ENCODE results near the gene YOD1. TPM values are rescaled to one million over a fixed set of nuclear protein-coding genes. Genes with fewer than 3 reads are reported as not detected.

YOD1 gene
- total RNA-seq, 2 experiments from 2014 or later: 17.9 TPM

GRCh38 chr1:207020709-207021107 lies 30.3 kb downstream of the YOD1 start:
- Histone ChIP-seq H3K27me3 (ENCODE audit: control insufficient read depth in 1 of 2, insufficient read depth in 2 of 2, low read length in 2 of 2) (peaks cover 0 to 3% of the 10 kb centered on the region in 2 experiments), H3K27ac (ENCODE audit: low read depth in 1 of 2, low read length in 2 of 2) (no peak overlapping the region), H3K4me1 (ENCODE audit: insufficient read depth, low read length) (no peaks in the 10 kb centered on the region), H3K4me3 (ENCODE audit: low read length) (no peak overlapping the region), H3K9me3 (ENCODE audit: control insufficient read depth in 1 of 2, insufficient read depth in 1 of 2, low read length in 2 of 2) (peaks cover 0 to 3% of the 10 kb centered on the region in 2 experiments), H3K36me3 (ENCODE audit: insufficient read depth, low read length) (no peaks in the 10 kb centered on the region)
- no peaks in the 10 kb centered on the region for H3K4me1 Mint-ChIP-seq (ENCODE audit: low read depth)
- ATAC-seq (ENCODE audit: poor library complexity) (no peak), DNase-seq (peak in 1 of 14 experiments; percentile 13)
- TF ChIP-seq CTCF (IDR thresholded peaks at IDR 0.05): no peak
- H3K36me3 Mint-ChIP-seq (ENCODE audit: low read depth): no peaks in the 10 kb centered on the region
- no peak overlapping the region for H3K27ac Mint-ChIP-seq
- no peak overlapping the region for H3K4me3 Mint-ChIP-seq
- peaks cover 35% of the 10 kb centered on the region for H3K27me3 Mint-ChIP-seq
- intact Hi-C loops (cut with DNase I, micrococcal nuclease): no loop called here
- no peaks in the 10 kb centered on the region for H3K9me3 Mint-ChIP-seq
- ChIA-PET POLR2A (no interaction called here), CTCF (no interaction called here)

GRCh38 chr1:207020065-207020708 lies 30.8 kb downstream of the YOD1 start:
- no peaks in the 10 kb centered on the region for H3K4me1 ChIP-seq (ENCODE audit: insufficient read depth, low read length)
- H3K27ac ChIP-seq (ENCODE audit: low read depth in 1 of 2, low read length in 2 of 2): no peak overlapping the region
- Mint-ChIP-seq H3K27me3 (peaks cover 32% of the 10 kb centered on the region), H3K4me1 (ENCODE audit: low read depth) (no peaks in the 10 kb centered on the region), H3K27ac (no peak overlapping the region), H3K4me3 (no peak overlapping the region), H3K9me3 (no peaks in the 10 kb centered on the region), H3K36me3 (ENCODE audit: low read depth) (no peaks in the 10 kb centered on the region)
- ChIA-PET CTCF (no interaction called here), POLR2A (interaction anchor here (0.6 kb wide), 1 partner anchor 22 kb away, joined by 3 read pairs; no protein-coding TSS in a partner anchor)
- H3K36me3 ChIP-seq (ENCODE audit: insufficient read depth, low read length): no peaks in the 10 kb centered on the region
- H3K27me3 ChIP-seq (ENCODE audit: control insufficient read depth in 1 of 2, insufficient read depth in 2 of 2, low read length in 2 of 2): peaks cover 4% of the 10 kb centered on the region in 2 experiments
- H3K4me3 ChIP-seq (ENCODE audit: low read length): no peak overlapping the region
- intact Hi-C loops (cut with DNase I, micrococcal nuclease): no loop called here
- ATAC-seq (ENCODE audit: poor library complexity) (no peak), DNase-seq (no peak)
- H3K9me3 ChIP-seq (ENCODE audit: control insufficient read depth in 1 of 2, insufficient read depth in 1 of 2, low read length in 2 of 2): peaks cover 0 to 3% of the 10 kb centered on the region in 2 experiments
- TF ChIP-seq CTCF (IDR thresholded peaks at IDR 0.05): no peak

- H3K9me3 Mint-ChIP-seq: no peaks in the 10 kb centered on the region
- CTCF ChIA-PET: no interaction called here
- H3K27me3 Mint-ChIP-seq: peaks cover 33% of the 10 kb centered on the region
Measured at GRCh38 chr1:207019661-207020060, 31.3 kb downstream of the YOD1 start.

More at GRCh38 chr1:207019661-207020060, 31.3 kb downstream of the YOD1 start:
- POLR2A ChIA-PET: interaction anchor here (0.6 kb wide), 1 partner anchor 23 kb away, joined by 3 read pairs; no protein-coding TSS in a partner anchor
- DNase-seq: no peak
- Histone ChIP-seq H3K4me1 (ENCODE audit: insufficient read depth, low read length) (no peaks in the 10 kb centered on the region), H3K27ac (ENCODE audit: low read depth in 1 of 2, low read length in 2 of 2) (no peak overlapping the region), H3K4me3 (ENCODE audit: low read length) (no peak overlapping the region), H3K36me3 (ENCODE audit: insufficient read depth, low read length) (no peaks in the 10 kb centered on the region), H3K27me3 (ENCODE audit: control insufficient read depth in 1 of 2, insufficient read depth in 2 of 2, low read length in 2 of 2) (peaks cover 4 to 8% of the 10 kb centered on the region in 2 experiments), H3K9me3 (ENCODE audit: control insufficient read depth in 1 of 2, insufficient read depth in 1 of 2, low read length in 2 of 2) (peaks cover 0 to 3% of the 10 kb centered on the region in 2 experiments)
- no peak for ATAC-seq (ENCODE audit: poor library complexity)
- Mint-ChIP-seq H3K36me3 (ENCODE audit: low read depth) (no peaks in the 10 kb centered on the region), H3K4me3 (no peak overlapping the region), H3K4me1 (ENCODE audit: low read depth) (no peaks in the 10 kb centered on the region), H3K27ac (no peak overlapping the region)
- intact Hi-C loops (cut with DNase I, micrococcal nuclease): no loop called here
- no peak for TF ChIP-seq CTCF (IDR thresholded peaks at IDR 0.05)

All from CD4-positive, alpha-beta T cell (primary cell).